GM12878 (cell line): Measurements from ENCODE around the gene WWC2.

Experiments
- CTCF ChIP-seq, 3 experiments: IDR thresholded peaks in 2 of 3; conservative IDR thresholded peaks in 1 of 3; 2 replicates each; pipeline ENCODE4 v1.5.1; 2011; ENCODE audit warnings: low read depth in 3 of 3, low read length in 3 of 3, mild to moderate bottlenecking in 3 of 3, control low read depth in 2 of 3, moderate library complexity in 2 of 3, inconsistent platforms in 1 of 3, mixed read lengths in 1 of 3; ENCODE audit not compliant: control insufficient read depth in 2 of 3, insufficient read depth in 1 of 3; ENCODE audit errors: extremely low read depth in 1 of 3
- HDAC2 ChIP-seq: fragments of 200-600 bp; sonication (generic); IDR thresholded peaks from 2 replicates; pipeline ENCODE4 v1.6.1; 2017

- TF ChIP-seq HDAC2: no peak
- TF ChIP-seq CTCF (IDR thresholded peaks at IDR 0.05 in 2 of 3, conservative IDR thresholded peaks at IDR 0.05 in 1 of 3; ENCODE audit: control insufficient read depth in 2 of 3, extremely low read depth in 1 of 3, insufficient read depth in 1 of 3, low read depth in 3 of 3, low read length in 3 of 3): no peak
These were observed 93.5 kb downstream of the WWC2 start for GRCh38 chr4:183192571-183192970.
